ENCODE data around the gene NIT2.
"Not testable (repeated sequence)": the region's sequence is repeated elsewhere in the genome, so short reads cannot be mapped to it uniquely, and the experiment has no call there.

DNA sequence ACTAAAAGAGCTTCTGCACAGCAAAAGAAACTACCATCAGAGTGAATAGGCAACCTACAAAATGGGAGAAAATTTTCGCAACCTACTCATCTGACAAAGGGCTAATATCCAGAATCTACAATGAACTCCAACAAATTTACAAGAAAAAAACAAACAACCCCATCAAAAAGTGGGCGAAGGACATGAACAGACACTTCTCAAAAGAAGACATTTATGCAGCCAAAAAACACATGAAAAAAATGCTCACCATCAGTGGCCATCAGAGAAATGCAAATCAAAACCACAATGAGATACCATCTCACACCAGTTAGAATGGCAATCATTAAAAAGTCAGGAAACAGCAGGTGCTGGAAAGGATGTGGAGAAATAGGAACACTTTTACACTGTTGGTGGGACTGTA, 17.2 kb downstream of the NIT2 start:
- TF ChIP-seq, protein P1, sequence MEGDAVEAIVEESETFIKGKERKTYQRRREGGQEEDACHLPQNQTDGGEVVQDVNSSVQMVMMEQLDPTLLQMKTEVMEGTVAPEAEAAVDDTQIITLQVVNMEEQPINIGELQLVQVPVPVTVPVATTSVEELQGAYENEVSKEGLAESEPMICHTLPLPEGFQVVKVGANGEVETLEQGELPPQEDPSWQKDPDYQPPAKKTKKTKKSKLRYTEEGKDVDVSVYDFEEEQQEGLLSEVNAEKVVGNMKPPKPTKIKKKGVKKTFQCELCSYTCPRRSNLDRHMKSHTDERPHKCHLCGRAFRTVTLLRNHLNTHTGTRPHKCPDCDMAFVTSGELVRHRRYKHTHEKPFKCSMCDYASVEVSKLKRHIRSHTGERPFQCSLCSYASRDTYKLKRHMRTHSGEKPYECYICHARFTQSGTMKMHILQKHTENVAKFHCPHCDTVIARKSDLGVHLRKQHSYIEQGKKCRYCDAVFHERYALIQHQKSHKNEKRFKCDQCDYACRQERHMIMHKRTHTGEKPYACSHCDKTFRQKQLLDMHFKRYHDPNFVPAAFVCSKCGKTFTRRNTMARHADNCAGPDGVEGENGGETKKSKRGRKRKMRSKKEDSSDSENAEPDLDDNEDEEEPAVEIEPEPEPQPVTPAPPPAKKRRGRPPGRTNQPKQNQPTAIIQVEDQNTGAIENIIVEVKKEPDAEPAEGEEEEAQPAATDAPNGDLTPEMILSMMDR (IDR thresholded peaks at IDR 0.05; ENCODE audit: poor library complexity, severe bottlenecking): not testable (repeated sequence)
- not testable (repeated sequence) for TF ChIP-seq EP300 (conservative IDR thresholded peaks at IDR 0.05; ENCODE audit: poor library complexity, severe bottlenecking)
